ENCODE data around the gene RAG1.

RAG1 gene

GRCh38 chr11:36574486-36574885, 6.7 kb downstream of the RAG1 start:
- TF ChIP-seq CTCF (IDR thresholded peaks at IDR 0.05; ENCODE audit: low read depth, low read length), result no peak
- no peak overlapping the region for H3K4me3 ChIP-seq (ENCODE audit: low read depth, low read length)

- no peak overlapping the region for H3K4me3 ChIP-seq (ENCODE audit: low read depth, low read length)
- TF ChIP-seq CTCF (IDR thresholded peaks at IDR 0.05; ENCODE audit: low read depth, low read length), result no peak
These were observed 9.6 kb downstream of the RAG1 start for GRCh38 chr11:36577373-36577772.

GRCh38 chr11:36577859-36578258, 10.1 kb downstream of the RAG1 start:
- no peak for TF ChIP-seq CTCF (IDR thresholded peaks at IDR 0.05; ENCODE audit: low read depth, low read length)
- H3K4me3 ChIP-seq (ENCODE audit: low read depth, low read length), result no peak overlapping the region

DNA sequence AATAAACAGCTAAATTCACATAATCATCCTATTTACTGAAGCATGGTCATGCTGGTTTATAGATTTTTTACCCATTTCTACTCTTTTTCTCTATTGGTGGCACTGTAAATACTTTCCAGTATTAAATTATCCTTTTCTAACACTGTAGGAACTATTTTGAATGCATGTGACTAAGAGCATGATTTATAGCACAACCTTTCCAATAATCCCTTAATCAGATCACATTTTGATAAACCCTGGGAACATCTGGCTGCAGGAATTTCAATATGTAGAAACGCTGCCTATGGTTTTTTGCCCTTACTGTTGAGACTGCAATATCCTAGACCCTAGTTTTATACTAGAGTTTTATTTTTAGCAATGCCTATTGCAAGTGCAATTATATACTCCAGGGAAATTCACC, 10.7 kb downstream of the RAG1 start:
- no peak overlapping the region for H3K4me3 ChIP-seq (ENCODE audit: low read depth, low read length)
- TF ChIP-seq CTCF (IDR thresholded peaks at IDR 0.05; ENCODE audit: low read depth, low read length), result no peak

- H3K4me3 ChIP-seq (ENCODE audit: low read depth, low read length), result no peak overlapping the region
- TF ChIP-seq CTCF (IDR thresholded peaks at IDR 0.05; ENCODE audit: low read depth, low read length), result no peak
These were observed 13.7 kb downstream of the RAG1 start for GRCh38 chr11:36581536-36581935.

- TF ChIP-seq CTCF (IDR thresholded peaks at IDR 0.05; ENCODE audit: low read depth, low read length), result no peak
These were observed 15.9 kb downstream of the RAG1 start for GRCh38 chr11:36583667-36584066.

DNA sequence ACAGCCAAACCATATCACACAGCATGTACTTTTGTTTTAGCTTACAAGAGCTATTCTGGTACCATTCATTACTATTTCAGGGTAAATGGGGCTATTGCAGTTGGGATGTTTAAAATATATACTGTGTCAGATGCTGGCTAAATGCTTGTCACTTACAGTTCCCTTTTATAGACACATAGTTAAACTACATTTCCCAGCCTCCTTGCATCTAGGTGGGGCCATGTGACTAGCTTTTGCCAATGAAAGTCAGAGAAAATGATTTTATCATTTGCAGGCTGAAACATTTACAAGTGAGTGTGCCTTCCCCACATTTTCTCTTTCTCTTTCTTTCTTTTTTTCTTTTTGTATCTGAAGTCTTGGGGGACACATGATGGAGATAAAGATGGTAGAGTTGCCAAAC, 18.7 kb downstream of the RAG1 start:
- TF ChIP-seq CTCF (IDR thresholded peaks at IDR 0.05; ENCODE audit: low read depth, low read length), result no peak

More at GRCh38 chr11:36583667-36584066, 15.9 kb downstream of the RAG1 start:
- no peak overlapping the region for H3K4me3 ChIP-seq (ENCODE audit: low read depth, low read length)

More for the DNA sequence above, 18.7 kb downstream of the RAG1 start:
- H3K4me3 ChIP-seq (ENCODE audit: low read depth, low read length), result no peak overlapping the region
